ENCODE measurements around the gene SUPT6H.

Gene SUPT6H

GRCh38 chr17:28726226-28726626 lies 64.2 kb downstream of the SUPT6H start, which contains the start of gene TLCD1:
Gene TLCD1, minus strand, starts transcription at chr17:28726233. Its CDS starts 136 bp downstream, at chr17:28726097.
- in situ Hi-C loops (cut with MboI; ENCODE audit: low pct_unique_long_range_greater_than_20kb, low sequenced_read_pairs, unreplicated experiment): no loop called here
- DNase-seq (ENCODE audit: low spot score): peak; percentile 89
- no peak for TF ChIP-seq CTCF (IDR thresholded peaks at IDR 0.05; ENCODE audit: extremely low read depth, insufficient read depth, missing control alignments)

- in situ Hi-C loops (cut with MboI; ENCODE audit: low pct_unique_long_range_greater_than_20kb, low sequenced_read_pairs, unreplicated experiment): no loop called here
- DNase-seq (ENCODE audit: low spot score): peak; percentile 91
- TF ChIP-seq CTCF (IDR thresholded peaks at IDR 0.05; ENCODE audit: extremely low read depth, insufficient read depth, missing control alignments): peak; percentile 99
Observed at GRCh38 chr17:28726627-28727491, 64.9 kb downstream of the SUPT6H start.

- TF ChIP-seq CTCF (IDR thresholded peaks at IDR 0.05; ENCODE audit: extremely low read depth, insufficient read depth, missing control alignments): no peak
- in situ Hi-C loops (cut with MboI; ENCODE audit: low pct_unique_long_range_greater_than_20kb, low sequenced_read_pairs, unreplicated experiment): no loop called here
- peak; percentile 90 for DNase-seq (ENCODE audit: low spot score)
Observed at GRCh38 chr17:28728364-28729200, 66.6 kb downstream of the SUPT6H start, which contains the start of gene NEK8. Gene NEK8, plus strand, starts transcription at chr17:28728788. Its CDS starts 26 bp downstream, at chr17:28728814.

- in situ Hi-C loops (cut with MboI; ENCODE audit: low pct_unique_long_range_greater_than_20kb, low sequenced_read_pairs, unreplicated experiment): no loop called here
- no peak for TF ChIP-seq CTCF (IDR thresholded peaks at IDR 0.05; ENCODE audit: extremely low read depth, insufficient read depth, missing control alignments)
- DNase-seq (ENCODE audit: low spot score): no peak
Observed at GRCh38 chr17:28729950-28730330, 67.9 kb downstream of the SUPT6H start.

- in situ Hi-C loops (cut with MboI; ENCODE audit: low pct_unique_long_range_greater_than_20kb, low sequenced_read_pairs, unreplicated experiment): no loop called here
- no peak for DNase-seq (ENCODE audit: low spot score)
- TF ChIP-seq CTCF (IDR thresholded peaks at IDR 0.05; ENCODE audit: extremely low read depth, insufficient read depth, missing control alignments): no peak
Observed at GRCh38 chr17:28733346-28733745, 71.3 kb downstream of the SUPT6H start.

- in situ Hi-C loops (cut with MboI; ENCODE audit: low pct_unique_long_range_greater_than_20kb, low sequenced_read_pairs, unreplicated experiment): no loop called here
- TF ChIP-seq CTCF (IDR thresholded peaks at IDR 0.05; ENCODE audit: extremely low read depth, insufficient read depth, missing control alignments): no peak
- no peak for DNase-seq (ENCODE audit: low spot score)
Observed at GRCh38 chr17:28734712-28735241, 72.8 kb downstream of the SUPT6H start.

Data from GM13977 (cell line).